ENCODE measurements around the gene OTUD6A. TPM values are rescaled to one million over a fixed set of nuclear protein-coding genes. Genes with fewer than 3 reads are reported as not detected.
"Not testable (repeated sequence)": the region's sequence is repeated elsewhere in the genome, so short reads cannot be mapped to it uniquely, and the experiment has no call there.

Gene OTUD6A
- total RNA-seq, 8 experiments from 2014 or later = 0.22 to 0.24 TPM; not detected in 6

GRCh38 chrX:70105229-70105628 lies 43.0 kb downstream of the OTUD6A start:
- ATAC-seq (replicated peaks in 6 of 8) = peak in 3 of 8 experiments; percentile 17 to 79 (median 28)
- no peak overlapping the region for H3K27ac ChIP-seq
- H3K4me1 ChIP-seq (replicated peaks in 1 of 2) = no peaks in the 10 kb centered on the region
- 0% methylated on average over 1 to 2 of the region's 2 CpGs; no CpG with 5 or more reads in 8 of the 10 experiments for WGBS, 10 experiments
- in situ Hi-C loops (cut with MboI; ENCODE audit: low pct_unique_long_range_greater_than_20kb in 2 of 9, low sequenced_read_pairs in 9 of 9, unreplicated experiment in 9 of 9) = no loop called here
- no peak overlapping the region for H3K4me3 ChIP-seq

DNA sequence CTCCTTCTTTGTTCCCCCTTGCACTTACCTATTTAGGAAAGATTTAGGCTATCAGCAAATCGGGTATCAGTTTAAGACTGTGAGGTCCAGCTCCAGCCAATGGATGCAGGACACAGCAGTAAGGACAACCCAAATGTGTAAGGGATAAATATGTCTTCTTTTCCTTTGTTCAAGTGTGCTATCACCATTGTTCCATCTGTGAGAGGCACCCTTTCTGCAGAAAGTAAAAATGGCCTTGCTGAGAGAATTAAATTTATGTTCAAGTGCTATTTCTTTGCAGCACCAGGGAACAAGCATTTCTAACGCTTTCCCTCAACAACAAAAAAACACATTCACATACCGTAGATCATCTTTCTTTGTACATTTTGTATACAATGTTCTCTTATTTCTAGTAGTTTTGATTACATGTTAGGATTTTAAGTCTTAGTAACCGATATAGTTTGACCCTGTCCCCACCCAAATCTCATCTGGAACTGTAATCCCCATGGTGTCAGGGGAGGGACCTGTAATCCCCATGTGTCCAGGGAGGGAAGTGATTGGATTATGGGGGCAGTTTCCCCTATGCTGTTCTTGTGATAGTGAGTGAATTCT lies 49.3 kb downstream of the OTUD6A start:
- in situ Hi-C loops (cut with MboI; ENCODE audit: low pct_unique_long_range_greater_than_20kb in 2 of 9, low sequenced_read_pairs in 9 of 9, unreplicated experiment in 9 of 9); H3K4me3 ChIP-seq; ATAC-seq (replicated peaks in 6 of 8); H3K4me1 ChIP-seq (replicated peaks in 1 of 2); H3K27ac ChIP-seq: not testable (repeated sequence)
- 29 to 100% (median 69%) methylated on average over 1 to 4 of the region's 4 CpGs; no CpG with 5 or more reads in 2 of the 10 experiments for WGBS, 10 experiments

Other genes starting within 250 kb of the OTUD6A start
- gene AWAT2, start 12.5 kb upstream of the OTUD6A start, total RNA-seq = under 1 TPM in 3 of 8 experiments, not detected in 5; 0.05 to 0.77 (median 0.14) TPM
- gene IGBP1, start 71.0 kb downstream of the OTUD6A start, total RNA-seq = 10 to 100 TPM; 41.1 to 94.4 (median 57.1) TPM
- under 1 TPM in 1 of 8 experiments, not detected in 7; 0.24 TPM for gene DGAT2L6, start 115.0 kb downstream of the OTUD6A start, total RNA-seq
- not detected for gene AWAT1, start 172.2 kb downstream of the OTUD6A start, total RNA-seq
- 1 to 10 TPM in 1 of 8 experiments, under 1 TPM in 5, not detected in 2; 0.11 to 1.2 (median 0.26) TPM for gene P2RY4, start 197.7 kb downstream of the OTUD6A start, total RNA-seq
- gene ARR3, start 205.9 kb downstream of the OTUD6A start, total RNA-seq = 1 to 10 TPM in 2 of 8 experiments, under 1 TPM in 1, not detected in 5; 1.00 to 2.7 (median 1.1) TPM
- gene RAB41, start 219.7 kb downstream of the OTUD6A start, total RNA-seq = 1 to 10 TPM in 1 of 8 experiments, under 1 TPM in 4, not detected in 3; 0.18 to 1.4 (median 0.47) TPM
- 10 to 100 TPM; 46.9 to 87.1 (median 54.9) TPM for gene PDZD11, start 227.5 kb downstream of the OTUD6A start, total RNA-seq
- 10 to 100 TPM in 3 of 8 experiments, 1 to 10 TPM in 4, under 1 TPM in 1; 0.10 to 32.1 (median 1.9) TPM for gene KIF4A, start 227.6 kb downstream of the OTUD6A start, total RNA-seq

All from motor neuron (in vitro differentiated cells).